Measurements from ENCODE around the gene NFE2.

DNA sequence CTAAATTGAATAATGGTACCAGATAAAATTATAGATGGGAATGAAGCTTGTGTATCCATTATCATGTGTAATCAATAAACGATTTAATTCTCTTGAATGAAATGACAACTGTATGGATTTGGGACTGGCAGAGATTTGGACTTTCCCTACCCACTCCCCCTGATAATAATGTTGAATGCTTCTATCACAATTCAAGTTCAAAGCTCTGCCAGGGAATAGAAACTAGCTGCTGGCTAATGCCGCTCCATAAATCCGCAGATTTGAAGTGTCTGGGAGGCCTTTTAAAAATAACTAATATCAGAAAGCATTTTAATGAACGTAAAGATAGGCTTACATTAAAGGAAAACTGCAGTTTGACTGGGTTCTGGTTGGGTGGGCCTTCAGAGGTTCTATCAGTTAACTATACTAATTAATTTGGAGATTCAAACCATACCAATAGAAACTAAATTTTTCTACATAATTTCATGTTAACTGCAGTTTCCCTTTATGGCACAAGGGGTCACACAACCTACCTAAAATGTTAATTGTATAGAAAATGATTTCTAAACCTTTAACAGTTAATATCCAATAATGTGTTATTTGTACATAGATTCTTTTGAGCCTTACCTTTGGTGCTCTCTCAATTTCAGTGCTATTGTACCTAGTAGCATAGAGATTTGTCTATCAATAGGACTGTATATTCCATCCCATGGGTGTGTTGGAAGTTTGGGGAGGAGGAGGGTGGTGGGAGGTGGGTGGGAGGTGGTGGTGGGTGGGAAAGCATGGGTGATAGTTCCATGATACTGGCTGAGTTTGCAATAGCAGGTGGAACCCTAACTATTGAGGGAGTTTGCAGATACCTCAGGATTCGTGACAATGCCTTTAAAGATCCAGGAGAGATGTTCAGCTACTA is 15.4 kb downstream of the NFE2 start:
- TF ChIP-seq CSDC2 (CRISPR knock-in tag; IDR thresholded peaks at IDR 0.05) = no peak
- TF ChIP-seq ZNF70 (CRISPR knock-in tag; IDR thresholded peaks at IDR 0.05) = no peak
- TF ChIP-seq PPARA (CRISPR knock-in tag; IDR thresholded peaks at IDR 0.05; ENCODE audit: borderline replicate concordance) = no peak
- TF ChIP-seq ZNF565 (CRISPR knock-in tag; conservative IDR thresholded peaks at IDR 0.05; ENCODE audit: low read depth) = no peak
- no peak for TF ChIP-seq ZFP30 (CRISPR knock-in tag; IDR thresholded peaks at IDR 0.05)
- TF ChIP-seq, protein P1, sequence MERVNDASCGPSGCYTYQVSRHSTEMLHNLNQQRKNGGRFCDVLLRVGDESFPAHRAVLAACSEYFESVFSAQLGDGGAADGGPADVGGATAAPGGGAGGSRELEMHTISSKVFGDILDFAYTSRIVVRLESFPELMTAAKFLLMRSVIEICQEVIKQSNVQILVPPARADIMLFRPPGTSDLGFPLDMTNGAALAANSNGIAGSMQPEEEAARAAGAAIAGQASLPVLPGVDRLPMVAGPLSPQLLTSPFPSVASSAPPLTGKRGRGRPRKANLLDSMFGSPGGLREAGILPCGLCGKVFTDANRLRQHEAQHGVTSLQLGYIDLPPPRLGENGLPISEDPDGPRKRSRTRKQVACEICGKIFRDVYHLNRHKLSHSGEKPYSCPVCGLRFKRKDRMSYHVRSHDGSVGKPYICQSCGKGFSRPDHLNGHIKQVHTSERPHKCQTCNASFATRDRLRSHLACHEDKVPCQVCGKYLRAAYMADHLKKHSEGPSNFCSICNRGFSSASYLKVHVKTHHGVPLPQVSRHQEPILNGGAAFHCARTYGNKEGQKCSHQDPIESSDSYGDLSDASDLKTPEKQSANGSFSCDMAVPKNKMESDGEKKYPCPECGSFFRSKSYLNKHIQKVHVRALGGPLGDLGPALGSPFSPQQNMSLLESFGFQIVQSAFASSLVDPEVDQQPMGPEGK (CRISPR knock-in tag; IDR thresholded peaks at IDR 0.05; ENCODE audit: borderline replicate concordance) = no peak
- no peak for TF ChIP-seq SNAI2 (CRISPR knock-in tag; IDR thresholded peaks at IDR 0.05)
- TF ChIP-seq ARNTL (CRISPR knock-in tag; IDR thresholded peaks at IDR 0.05; ENCODE audit: borderline replicate concordance, low read depth) = no peak
